ENCODE measurements around the gene MZF1. TPM values are rescaled to one million over a fixed set of nuclear protein-coding genes. Genes with fewer than 3 reads are reported as not detected.
A peak's percentile ranks its signal among the peaks of the same experiment; 100 is the strongest.

Gene MZF1
- total and polyA plus RNA-seq, 4 donors: 4.9 to 21.1 (median 8.8) TPM

DNA sequence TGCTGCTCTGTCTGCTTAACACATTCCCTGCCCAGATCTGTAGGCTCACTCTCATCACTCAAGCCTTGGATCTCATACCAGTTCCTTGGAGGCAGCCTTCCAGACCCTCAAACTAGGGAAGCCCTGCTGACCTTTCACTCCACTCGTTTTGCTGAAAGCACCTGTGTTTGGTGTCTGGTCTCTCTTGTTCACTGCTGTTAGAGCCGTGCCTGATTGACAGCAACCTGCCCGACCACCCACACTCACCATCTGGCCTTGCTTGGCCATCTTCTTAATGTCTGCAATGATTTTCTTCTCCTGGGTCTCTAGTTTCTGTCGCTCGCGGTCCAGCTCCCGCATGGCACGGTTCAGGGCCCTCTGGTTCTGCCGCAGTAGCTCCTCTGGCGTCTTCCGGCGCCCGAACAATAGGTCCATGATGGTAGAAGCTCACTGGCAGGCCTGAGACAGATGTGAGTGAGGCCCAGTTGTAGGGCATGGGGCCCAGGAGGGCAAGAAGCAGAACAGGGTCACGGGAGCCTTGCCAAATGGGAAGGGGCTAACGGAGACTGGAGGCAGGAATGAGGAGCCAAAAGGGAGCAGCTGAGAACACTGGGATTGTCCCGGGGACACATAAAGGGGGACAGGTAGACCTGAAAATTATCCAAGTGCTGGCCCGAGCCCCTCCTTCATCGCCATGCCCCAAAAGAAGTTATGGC, 19.2 kb downstream of the MZF1 start:
- no peak for TF ChIP-seq TAF1 (conservative IDR thresholded peaks at IDR 0.05)
- TF ChIP-seq EGR1 (IDR thresholded peaks at IDR 0.05; ENCODE audit: low read depth in 2 of 2): no peak
- H3K27me3 ChIP-seq (ENCODE audit: control insufficient read depth in 4 of 4, insufficient read depth in 4 of 4, low read length in 3 of 4): no peaks in the 10 kb centered on the region
- H3K9ac ChIP-seq (ENCODE audit: low read depth in 1 of 2, low read length in 2 of 2): peak overlapping the region; percentile 76 to 91
- no peak for DNase-seq (ENCODE audit: low spot score)
- H3K36me3 ChIP-seq (ENCODE audit: control insufficient read depth in 4 of 4, insufficient read depth in 3 of 4, low read depth in 1 of 4, low read length in 3 of 4): peaks cover 13 to 45% (median 34%) of the 10 kb centered on the region in 4 donors
- H3K4me3 ChIP-seq (ENCODE audit: low read depth in 1 of 3, low read length in 3 of 3): peak overlapping the region; percentile 62 to 99 (median 79)
- WGBS: 53% methylated on average over 18 of the region's 18 CpGs
- peak overlapping the region; percentile 71 to 92 for H3K27ac ChIP-seq (ENCODE audit: low read depth in 1 of 2, low read length in 2 of 2)
- H3K9me3 ChIP-seq (ENCODE audit: control insufficient read depth in 4 of 4, low read length in 3 of 4): no peaks in the 10 kb centered on the region
- H3K4me1 ChIP-seq (ENCODE audit: control insufficient read depth in 4 of 4, insufficient read depth in 4 of 4, low read length in 3 of 4): peaks cover 10 to 36% (median 32%) of the 10 kb centered on the region in 4 donors

DNA sequence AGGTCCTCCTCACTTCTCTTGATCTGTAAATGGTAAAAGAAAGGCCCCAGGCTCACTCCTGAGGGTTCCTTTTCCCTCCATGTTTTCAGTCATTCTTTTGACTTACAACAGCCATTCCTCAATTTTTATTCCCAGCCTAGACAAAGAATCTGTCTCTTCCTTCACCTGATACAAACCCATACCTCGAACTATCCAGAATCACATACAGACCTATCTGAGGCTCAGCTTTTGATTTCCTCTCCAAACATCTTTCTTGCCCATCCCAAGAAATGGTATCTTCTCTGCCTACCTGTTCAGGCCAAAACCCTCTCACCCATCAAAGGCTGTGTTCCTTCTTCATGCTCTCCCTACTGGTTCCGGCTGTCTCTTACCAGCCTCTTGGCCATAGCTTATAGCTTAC, 20.5 kb downstream of the MZF1 start:
- no peaks in the 10 kb centered on the region for H3K27me3 ChIP-seq (ENCODE audit: control insufficient read depth in 4 of 4, insufficient read depth in 4 of 4, low read length in 3 of 4)
- 95% methylated on average over 2 of the region's 2 CpGs for WGBS
- peaks cover 25 to 58% (median 47%) of the 10 kb centered on the region in 4 donors for H3K36me3 ChIP-seq (ENCODE audit: control insufficient read depth in 4 of 4, insufficient read depth in 3 of 4, low read depth in 1 of 4, low read length in 3 of 4)
- H3K4me1 ChIP-seq (ENCODE audit: control insufficient read depth in 4 of 4, insufficient read depth in 4 of 4, low read length in 3 of 4): peaks cover 10 to 35% (median 31%) of the 10 kb centered on the region in 4 donors
- H3K9ac ChIP-seq (ENCODE audit: low read depth in 1 of 2, low read length in 2 of 2): no peak overlapping the region
- no peak overlapping the region for H3K27ac ChIP-seq (ENCODE audit: low read depth in 1 of 2, low read length in 2 of 2)
- TF ChIP-seq ATF3 (IDR thresholded peaks at IDR 0.05) (no peak), REST (IDR thresholded peaks at IDR 0.05) (no peak), JUND (IDR thresholded peaks at IDR 0.05) (no peak), TAF1 (conservative IDR thresholded peaks at IDR 0.05) (no peak), EGR1 (IDR thresholded peaks at IDR 0.05; ENCODE audit: low read depth in 2 of 2) (no peak), GABPA (IDR thresholded peaks at IDR 0.05 in 1 of 2, conservative IDR thresholded peaks at IDR 0.05 in 1 of 2) (no peak), MAX (IDR thresholded peaks at IDR 0.05) (no peak)
- TF ChIP-seq, protein P1, sequence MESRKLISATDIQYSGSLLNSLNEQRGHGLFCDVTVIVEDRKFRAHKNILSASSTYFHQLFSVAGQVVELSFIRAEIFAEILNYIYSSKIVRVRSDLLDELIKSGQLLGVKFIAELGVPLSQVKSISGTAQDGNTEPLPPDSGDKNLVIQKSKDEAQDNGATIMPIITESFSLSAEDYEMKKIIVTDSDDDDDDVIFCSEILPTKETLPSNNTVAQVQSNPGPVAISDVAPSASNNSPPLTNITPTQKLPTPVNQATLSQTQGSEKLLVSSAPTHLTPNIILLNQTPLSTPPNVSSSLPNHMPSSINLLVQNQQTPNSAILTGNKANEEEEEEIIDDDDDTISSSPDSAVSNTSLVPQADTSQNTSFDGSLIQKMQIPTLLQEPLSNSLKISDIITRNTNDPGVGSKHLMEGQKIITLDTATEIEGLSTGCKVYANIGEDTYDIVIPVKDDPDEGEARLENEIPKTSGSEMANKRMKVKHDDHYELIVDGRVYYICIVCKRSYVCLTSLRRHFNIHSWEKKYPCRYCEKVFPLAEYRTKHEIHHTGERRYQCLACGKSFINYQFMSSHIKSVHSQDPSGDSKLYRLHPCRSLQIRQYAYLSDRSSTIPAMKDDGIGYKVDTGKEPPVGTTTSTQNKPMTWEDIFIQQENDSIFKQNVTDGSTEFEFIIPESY (IDR thresholded peaks at IDR 0.05): no peak
- H3K4me3 ChIP-seq (ENCODE audit: low read depth in 1 of 3, low read length in 3 of 3): no peak overlapping the region
- H3K9me3 ChIP-seq (ENCODE audit: control insufficient read depth in 4 of 4, low read length in 3 of 4): no peaks in the 10 kb centered on the region
- no peak for DNase-seq (ENCODE audit: low spot score)
